Measurements from ENCODE around the gene RUNX1. TPM values are rescaled to one million over a fixed set of nuclear protein-coding genes. Genes with fewer than 3 reads are reported as not detected.
A peak's percentile ranks its signal among the peaks of the same experiment; 100 is the strongest.

The RUNX1 gene
- polyA plus RNA-seq, 1 of the 3 experiments (the other 2 are of a cell fraction), result 17.1 TPM

DNA sequence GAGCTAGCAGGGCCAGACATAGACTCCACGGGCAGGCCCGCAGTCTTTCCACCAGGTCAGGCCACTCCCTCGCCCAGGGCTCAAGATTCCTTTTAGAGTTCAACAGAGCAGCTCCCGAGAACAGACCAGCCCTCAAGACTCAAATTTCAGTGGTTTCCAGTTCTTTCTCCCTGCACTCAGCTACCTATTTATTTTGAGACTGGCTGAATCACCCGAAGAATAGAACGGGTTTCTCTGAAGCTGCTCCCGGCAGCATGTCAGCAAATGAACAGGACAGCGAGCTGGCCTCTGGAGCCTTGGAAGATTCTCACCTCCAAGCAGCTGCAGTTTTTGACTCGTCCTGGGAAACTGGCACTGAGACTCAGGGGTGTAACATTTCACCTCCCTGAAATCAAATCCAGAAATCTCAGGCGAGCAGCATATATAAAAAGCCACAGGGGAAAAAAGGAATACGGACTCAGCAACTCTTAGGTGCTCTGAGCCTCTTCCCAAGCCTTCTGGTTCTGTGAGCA is 202.4 kb downstream of the RUNX1 start:
- H2AFZ ChIP-seq (ENCODE audit: low read depth), result no peak overlapping the region
- no peaks in the 10 kb centered on the region for H3K27me3 ChIP-seq (ENCODE audit: insufficient read depth)
- peaks cover 0 to 16% of the 10 kb centered on the region in 2 experiments; a peak in 3 of 4 replicates for H3K4me1 ChIP-seq (ENCODE audit: control insufficient read depth in 1 of 2, insufficient read depth in 2 of 2, low read depth in 1 of 2, low read length in 1 of 2)
- 0 out of 2 replicates have a peak overlapping the region, but pooled peaks have one; percentile 4 for H3K4me2 ChIP-seq
- WGBS (ENCODE audit: low lambda C conversion rate), result 64% methylated on average over 11 of the region's 11 CpGs
- H3K4me3 ChIP-seq (ENCODE audit: low read depth in 2 of 2, low read length in 1 of 2), result no peak overlapping the region
- ChIA-PET POLR2A (no interaction called here), CTCF (no interaction called here)
- H3K27ac ChIP-seq (ENCODE audit: low read depth in 2 of 2, low read length in 1 of 2), result peak overlapping the region; percentile 37 to 52; a peak in 2 of 4 replicates
- TF ChIP-seq JUND (IDR thresholded peaks at IDR 0.05) (0 out of 2 replicates have a peak, but pooled peaks have one; percentile 9), FOXJ3 (CRISPR knock-in tag; IDR thresholded peaks at IDR 0.05) (no peak), TAF1 (IDR thresholded peaks at IDR 0.05; ENCODE audit: borderline replicate concordance, low read depth, low read length) (no peak), IRF3 (IDR thresholded peaks at IDR 0.05; ENCODE audit: low read depth, low read length) (no peak), EP300 (IDR thresholded peaks at IDR 0.05; ENCODE audit: borderline replicate concordance in 1 of 2, low read depth in 1 of 2, low read length in 1 of 2) (no peak), RAD21 (IDR thresholded peaks at IDR 0.05; ENCODE audit: low read length) (no peak), FOSL2 (IDR thresholded peaks at IDR 0.05; ENCODE audit: borderline replicate concordance, low read depth) (0 out of 2 replicates have a peak, but pooled peaks have one; percentile 10), SMC3 (IDR thresholded peaks at IDR 0.05; ENCODE audit: low read depth, low read length) (no peak), GABPA (IDR thresholded peaks at IDR 0.05; ENCODE audit: low read depth) (no peak)
- H3K9me2 ChIP-seq, result no peaks in the 10 kb centered on the region
- no peaks in the 10 kb centered on the region for H3K9me3 ChIP-seq
- no peak overlapping the region for H3K9ac ChIP-seq
- DNase-seq, result no peak
- H3F3A ChIP-seq (replicated peaks; ENCODE audit: insufficient read depth), result peaks cover 20% of the 10 kb centered on the region
- H3K36me3 ChIP-seq (replicated peaks in 1 of 2; ENCODE audit: control insufficient read depth in 1 of 2, insufficient read depth in 2 of 2, low read length in 1 of 2), result peaks cover 22 to 62% of the 10 kb centered on the region in 2 experiments
- H3K79me2 ChIP-seq (ENCODE audit: insufficient read depth), result peaks cover 86% of the 10 kb centered on the region
- peaks cover 83% of the 10 kb centered on the region for H4K20me1 ChIP-seq (ENCODE audit: insufficient read depth)

GRCh38 chr21:34845521-34846451 is 203.3 kb downstream of the RUNX1 start:
- CTCF ChIA-PET, result no interaction called here
- no peak for DNase-seq
- peaks cover 11% of the 10 kb centered on the region for H3F3A ChIP-seq (replicated peaks; ENCODE audit: insufficient read depth)
- H3K9me3 ChIP-seq, result no peaks in the 10 kb centered on the region
- H3K4me2 ChIP-seq, result peak overlapping the region; percentile 4; the same call in 1 of the 2 replicates
- peaks cover 19 to 62% of the 10 kb centered on the region in 2 experiments for H3K36me3 ChIP-seq (replicated peaks in 1 of 2; ENCODE audit: control insufficient read depth in 1 of 2, insufficient read depth in 2 of 2, low read length in 1 of 2)
- no peak overlapping the region for H3K4me3 ChIP-seq (ENCODE audit: low read depth in 2 of 2, low read length in 1 of 2)
- H2AFZ ChIP-seq (ENCODE audit: low read depth), result no peak overlapping the region
- POLR2A ChIA-PET, result interaction anchor here (0.5 kb wide), 1 partner anchor 1617 kb away, joined by 3 read pairs; no protein-coding TSS in a partner anchor
- peaks cover 83% of the 10 kb centered on the region for H4K20me1 ChIP-seq (ENCODE audit: insufficient read depth)
- H3K27ac ChIP-seq (ENCODE audit: low read depth in 2 of 2, low read length in 1 of 2), result peak overlapping the region; percentile 37 to 52; a peak in 2 of 4 replicates
- 92% methylated on average over 8 of the region's 8 CpGs for WGBS (ENCODE audit: low lambda C conversion rate)
- H3K27me3 ChIP-seq (ENCODE audit: insufficient read depth), result no peaks in the 10 kb centered on the region
- H3K4me1 ChIP-seq (ENCODE audit: control insufficient read depth in 1 of 2, insufficient read depth in 2 of 2, low read depth in 1 of 2, low read length in 1 of 2), result peaks cover 0 to 16% of the 10 kb centered on the region in 2 experiments
- no peaks in the 10 kb centered on the region for H3K9me2 ChIP-seq
- H3K79me2 ChIP-seq (ENCODE audit: insufficient read depth), result peaks cover 87% of the 10 kb centered on the region
- no peak overlapping the region for H3K9ac ChIP-seq
- peak; percentile 93 for TF ChIP-seq NFIC (IDR thresholded peaks at IDR 0.05; ENCODE audit: borderline replicate concordance)
- peak in 1 of 2 experiments; percentile 52; a peak in 1 of 4 replicates for TF ChIP-seq EP300 (IDR thresholded peaks at IDR 0.05; ENCODE audit: borderline replicate concordance in 1 of 2, low read depth in 1 of 2, low read length in 1 of 2)
- no peak for TF ChIP-seq GABPA (IDR thresholded peaks at IDR 0.05; ENCODE audit: low read depth)
- no peak for TF ChIP-seq CHD2 (IDR thresholded peaks at IDR 0.05; ENCODE audit: low read length, partially characterized antibody)
- TF ChIP-seq USF2 (IDR thresholded peaks at IDR 0.05; ENCODE audit: borderline replicate concordance, low read depth, low read length), result no peak
- TF ChIP-seq TEAD4 (IDR thresholded peaks at IDR 0.05; ENCODE audit: borderline replicate concordance, insufficient read depth), result peak; percentile 57; the same call in 1 of the 2 replicates
- TF ChIP-seq, protein P1, sequence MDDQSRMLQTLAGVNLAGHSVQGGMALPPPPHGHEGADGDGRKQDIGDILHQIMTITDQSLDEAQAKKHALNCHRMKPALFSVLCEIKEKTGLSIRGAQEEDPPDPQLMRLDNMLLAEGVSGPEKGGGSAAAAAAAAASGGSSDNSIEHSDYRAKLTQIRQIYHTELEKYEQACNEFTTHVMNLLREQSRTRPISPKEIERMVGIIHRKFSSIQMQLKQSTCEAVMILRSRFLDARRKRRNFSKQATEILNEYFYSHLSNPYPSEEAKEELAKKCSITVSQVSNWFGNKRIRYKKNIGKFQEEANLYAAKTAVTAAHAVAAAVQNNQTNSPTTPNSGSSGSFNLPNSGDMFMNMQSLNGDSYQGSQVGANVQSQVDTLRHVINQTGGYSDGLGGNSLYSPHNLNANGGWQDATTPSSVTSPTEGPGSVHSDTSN (IDR thresholded peaks at IDR 0.05), result peak; percentile 72
- peak; percentile 72; the same call in 1 of the 2 replicates for TF ChIP-seq ZBTB33 (IDR thresholded peaks at IDR 0.05; ENCODE audit: borderline replicate concordance, low read depth)
- no peak for TF ChIP-seq RAD21 (IDR thresholded peaks at IDR 0.05; ENCODE audit: low read length)
- TF ChIP-seq TCF12 (IDR thresholded peaks at IDR 0.05), result peak; percentile 85
- peak; percentile 79 for TF ChIP-seq JUND (IDR thresholded peaks at IDR 0.05)
- 0 out of 2 replicates have a peak, but pooled peaks have one; percentile 18 for TF ChIP-seq MEF2A (IDR thresholded peaks at IDR 0.05; ENCODE audit: borderline replicate concordance, low read depth)
- no peak for TF ChIP-seq FOXM1 (IDR thresholded peaks at IDR 0.05; ENCODE audit: low read depth)
- peak; percentile 74; the same call in 1 of the 2 replicates for TF ChIP-seq POLR2AphosphoS5 (IDR thresholded peaks at IDR 0.05; ENCODE audit: low read depth, low read length)
- peak; percentile 56; the same call in 1 of the 2 replicates for TF ChIP-seq RXRA (IDR thresholded peaks at IDR 0.05; ENCODE audit: borderline replicate concordance, low read depth)
